CD4-positive, alpha-beta T cell (primary cell): ENCODE measurements around the gene OTUD3. TPM values are rescaled to one million over a fixed set of nuclear protein-coding genes. Genes with fewer than 3 reads are reported as not detected.

Experiments
- ATAC-seq: fragments of 200-7000 bp; cut with Tn5 transposase; one replicate; pipeline ENCODE4 v1.10.0; 2022; ENCODE audit warnings: mild to moderate bottlenecking; ENCODE audit not compliant: poor library complexity
- CTCF ChIA-PET: fragments of 350-600 bp; sonication (Branson Sonifier 250); formaldehyde crosslinking; loops from one replicate; lab custom pipeline; 2021; ENCODE audit warnings: antibody characterized with exemption, inconsistent platforms; lab: Charles Lee
- POLR2A ChIA-PET: fragments of 350-600 bp; sonication (Branson Sonifier 250); formaldehyde crosslinking; loops from one replicate; lab custom pipeline; 2021; ENCODE audit warnings: antibody characterized with exemption, inconsistent platforms; lab: Charles Lee
- DNase-seq, 14 experiments: peaks; one replicate each; pipeline ENCODE4 v3.0.0-alpha.2; 2013 to 2020; ENCODE audit warnings: mixed read lengths in 2 of 14
- H3K27ac ChIP-seq, 2 donors: one replicate each; pipeline versions ENCODE4 v1.5.1 to v1.7.0; 2013; ENCODE audit warnings: low read length in 2 of 2, low read depth in 1 of 2, mild to moderate bottlenecking in 1 of 2
- H3K27me3 ChIP-seq, 2 experiments: 1 replicate in 1 of 2; 2 replicates in 1 of 2; pipeline versions ENCODE4 v1.6.1 to v1.7.0; 2013; ENCODE audit warnings: low read length in 2 of 2, control low read depth in 1 of 2, mild to moderate bottlenecking in 1 of 2, moderate library complexity in 1 of 2; ENCODE audit not compliant: insufficient read depth in 2 of 2, control insufficient read depth in 1 of 2
- H3K36me3 ChIP-seq: one replicate; pipeline ENCODE4 v1.6.1; 2013; ENCODE audit warnings: low read length, control low read depth; ENCODE audit not compliant: insufficient read depth
- H3K4me1 ChIP-seq: one replicate; pipeline ENCODE4 v1.6.1; 2013; ENCODE audit warnings: low read length, control low read depth; ENCODE audit not compliant: insufficient read depth
- H3K4me3 ChIP-seq: one replicate; pipeline ENCODE4 v1.5.1; 2013; ENCODE audit warnings: mild to moderate bottlenecking, low read length, moderate library complexity
- H3K9me3 ChIP-seq, 2 experiments: 1 replicate in 1 of 2; 2 replicates in 1 of 2; pipeline versions ENCODE4 v1.6.1 to v1.7.0; 2013; ENCODE audit warnings: low read length in 2 of 2, mild to moderate bottlenecking in 2 of 2, control low read depth in 1 of 2, moderate library complexity in 1 of 2; ENCODE audit not compliant: control insufficient read depth in 1 of 2, insufficient read depth in 1 of 2
- H3K27ac Mint-ChIP-seq: one replicate; pipeline ENCODE4 v1.8.0; 2020; ENCODE audit warnings: mixed read lengths
- H3K27me3 Mint-ChIP-seq: one replicate; pipeline ENCODE4 v1.8.0; 2021; ENCODE audit warnings: mixed read lengths
- H3K36me3 Mint-ChIP-seq: one replicate; pipeline ENCODE4 v1.8.0; 2021; ENCODE audit warnings: low read depth, mixed read lengths
- H3K4me1 Mint-ChIP-seq: one replicate; pipeline ENCODE4 v1.8.0; 2021; ENCODE audit warnings: low read depth, mixed read lengths
- H3K4me3 Mint-ChIP-seq: one replicate; pipeline ENCODE4 v1.8.0; 2020; ENCODE audit warnings: mild to moderate bottlenecking, mixed read lengths
- H3K9me3 Mint-ChIP-seq: one replicate; pipeline ENCODE4 v1.8.0; 2020; ENCODE audit warnings: mixed read lengths
- intact Hi-C, 2 experiments: fragments of 100-400 bp; cut with DNase I in 1 of 2; cut with micrococcal nuclease in 1 of 2; formaldehyde crosslinking; loops; one replicate each; pipeline versions ENCODE4 v1.15.1 to v1.9.0; 2023 to 2025; cut with DNase I, micrococcal nuclease
- total RNA-seq, 174 experiments: library from RNA in 2 of 174; stranded (reverse) in 2 of 174; gene quantifications; one replicate each; pipeline ENCODE4 v1.2.3 and lab custom pipeline; 2021 to 2026
- TF ChIP-seq, protein P1 (sequence below): fragments of 200-600 bp; IDR thresholded peaks from one replicate; pipeline ENCODE4 v1.8.0; 2022; ENCODE audit warnings: antibody characterized with exemption, mild to moderate bottlenecking

The OTUD3 gene
- total RNA-seq, 2 experiments from 2014 or later: 11.4 to 12.6 TPM

- POLR2A ChIA-PET: no interaction called here
- no peak for ATAC-seq
These were observed 22.3 kb upstream of the OTUD3 start for GRCh38 chr1:19859876-19860275.

DNA sequence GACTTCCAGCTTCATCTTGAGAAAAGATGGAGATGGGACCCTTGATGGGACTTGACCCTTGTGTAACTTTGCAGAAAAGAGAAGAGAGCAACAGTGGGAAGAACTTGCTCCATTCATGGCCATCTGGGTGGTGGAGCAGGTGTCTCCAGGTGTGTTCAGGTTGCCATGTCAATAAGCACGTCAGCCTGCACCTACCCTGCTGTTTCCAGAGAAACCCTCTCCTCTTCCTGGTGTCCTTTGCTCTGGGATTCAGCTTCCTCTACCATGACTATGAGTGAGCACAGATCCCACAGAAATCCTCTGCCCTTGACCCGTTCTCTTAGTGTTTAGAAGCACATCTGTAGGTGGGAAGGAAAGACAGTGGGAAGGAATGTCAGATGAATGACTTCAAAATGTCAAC, 21.8 kb upstream of the OTUD3 start:
- intact Hi-C loops: no loop called here
- ATAC-seq (no peak), DNase-seq (no peak)
- CTCF ChIA-PET: no interaction called here
- POLR2A ChIA-PET: no interaction called here
- Mint-ChIP-seq H3K27me3 (peaks cover 45% of the 10 kb centered on the region), H3K36me3 (no peaks in the 10 kb centered on the region), H3K4me3 (no peak overlapping the region), H3K27ac (no peak overlapping the region), H3K4me1 (no peaks in the 10 kb centered on the region), H3K9me3 (peaks cover 5% of the 10 kb centered on the region)
- H3K27me3 ChIP-seq: peaks cover 9 to 24% of the 10 kb centered on the region in 2 experiments
- H3K4me3 ChIP-seq: no peak overlapping the region
- no peaks in the 10 kb centered on the region for H3K36me3 ChIP-seq
- peaks cover 4 to 7% of the 10 kb centered on the region in 2 experiments for H3K9me3 ChIP-seq
- TF ChIP-seq, protein P1, sequence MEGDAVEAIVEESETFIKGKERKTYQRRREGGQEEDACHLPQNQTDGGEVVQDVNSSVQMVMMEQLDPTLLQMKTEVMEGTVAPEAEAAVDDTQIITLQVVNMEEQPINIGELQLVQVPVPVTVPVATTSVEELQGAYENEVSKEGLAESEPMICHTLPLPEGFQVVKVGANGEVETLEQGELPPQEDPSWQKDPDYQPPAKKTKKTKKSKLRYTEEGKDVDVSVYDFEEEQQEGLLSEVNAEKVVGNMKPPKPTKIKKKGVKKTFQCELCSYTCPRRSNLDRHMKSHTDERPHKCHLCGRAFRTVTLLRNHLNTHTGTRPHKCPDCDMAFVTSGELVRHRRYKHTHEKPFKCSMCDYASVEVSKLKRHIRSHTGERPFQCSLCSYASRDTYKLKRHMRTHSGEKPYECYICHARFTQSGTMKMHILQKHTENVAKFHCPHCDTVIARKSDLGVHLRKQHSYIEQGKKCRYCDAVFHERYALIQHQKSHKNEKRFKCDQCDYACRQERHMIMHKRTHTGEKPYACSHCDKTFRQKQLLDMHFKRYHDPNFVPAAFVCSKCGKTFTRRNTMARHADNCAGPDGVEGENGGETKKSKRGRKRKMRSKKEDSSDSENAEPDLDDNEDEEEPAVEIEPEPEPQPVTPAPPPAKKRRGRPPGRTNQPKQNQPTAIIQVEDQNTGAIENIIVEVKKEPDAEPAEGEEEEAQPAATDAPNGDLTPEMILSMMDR: no peak
- no peak overlapping the region for H3K27ac ChIP-seq
- no peaks in the 10 kb centered on the region for H3K4me1 ChIP-seq

More at GRCh38 chr1:19859876-19860275, 22.3 kb upstream of the OTUD3 start:
- Mint-ChIP-seq H3K27me3 (peaks cover 42% of the 10 kb centered on the region), H3K9me3 (peaks cover 4% of the 10 kb centered on the region), H3K4me1 (no peaks in the 10 kb centered on the region), H3K4me3 (no peak overlapping the region), H3K27ac (no peak overlapping the region), H3K36me3 (no peaks in the 10 kb centered on the region)
- TF ChIP-seq, protein P1: no peak
- Histone ChIP-seq H3K4me3 (no peak overlapping the region), H3K27ac (no peak overlapping the region), H3K9me3 (peaks cover 4 to 7% of the 10 kb centered on the region in 2 experiments), H3K4me1 (no peaks in the 10 kb centered on the region), H3K36me3 (no peaks in the 10 kb centered on the region), H3K27me3 (peaks cover 8 to 22% of the 10 kb centered on the region in 2 experiments)
- intact Hi-C loops: no loop called here
- no peak for DNase-seq
- CTCF ChIA-PET: no interaction called here

DNA sequence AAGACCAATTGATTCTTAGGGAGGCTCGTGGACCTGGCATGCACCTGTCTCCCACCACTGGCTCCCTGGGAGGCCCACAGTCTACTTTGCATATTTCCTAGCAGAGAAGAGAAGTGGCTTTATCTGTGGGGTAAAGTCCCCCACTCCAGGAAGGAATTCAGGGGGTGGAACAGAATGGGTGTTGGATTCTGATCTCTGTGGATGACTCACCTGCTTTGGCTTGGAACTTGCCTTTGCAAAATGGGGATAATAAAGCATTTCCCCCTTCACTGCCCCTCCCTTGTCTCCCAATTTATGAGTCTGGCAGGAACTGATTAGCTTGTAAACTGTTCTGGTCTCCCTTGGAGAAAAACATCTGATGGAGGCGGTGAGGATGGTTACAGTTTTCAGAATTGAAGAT, 21.2 kb upstream of the OTUD3 start:
- DNase-seq (no peak), ATAC-seq (no peak)
- POLR2A ChIA-PET: no interaction called here
- no peak overlapping the region for H3K4me3 ChIP-seq
- peaks cover 46% of the 10 kb centered on the region for H3K27me3 Mint-ChIP-seq
- no peaks in the 10 kb centered on the region for H3K4me1 Mint-ChIP-seq
- H3K36me3 Mint-ChIP-seq: no peaks in the 10 kb centered on the region
- intact Hi-C loops: no loop called here
- CTCF ChIA-PET: no interaction called here
- H3K27me3 ChIP-seq: peaks cover 14 to 30% of the 10 kb centered on the region in 2 experiments
- no peaks in the 10 kb centered on the region for H3K4me1 ChIP-seq
- no peak overlapping the region for H3K4me3 Mint-ChIP-seq
- H3K27ac ChIP-seq: no peak overlapping the region
- H3K36me3 ChIP-seq: no peaks in the 10 kb centered on the region
- TF ChIP-seq, protein P1: no peak
- peaks cover 4 to 7% of the 10 kb centered on the region in 2 experiments for H3K9me3 ChIP-seq
- no peak overlapping the region for H3K27ac Mint-ChIP-seq
- H3K9me3 Mint-ChIP-seq: peaks cover 7% of the 10 kb centered on the region
